ENCODE measurements around the gene SP140. TPM values are rescaled to one million over a fixed set of nuclear protein-coding genes. Genes with fewer than 3 reads are reported as not detected.

SP140 gene
- total RNA-seq, 1 experiment from 2014 or later: 1.1 TPM

GRCh38 chr2:230208576-230208975 is 17.0 kb upstream of the SP140 start:
- CTCF ChIA-PET: no interaction called here
- intact Hi-C loops (cut with micrococcal nuclease; ENCODE audit: unreplicated experiment): no loop called here
- Histone ChIP-seq H3K4me3 (ENCODE audit: low read depth in 2 of 2, low read length in 2 of 2) (no peak overlapping the region), H3K4me1 (ENCODE audit: control insufficient read depth, insufficient read depth, low read length) (no peaks in the 10 kb centered on the region), H3K27ac (ENCODE audit: low read length) (no peak overlapping the region), H3K36me3 (ENCODE audit: control insufficient read depth, insufficient read depth, low read length) (no peaks in the 10 kb centered on the region; the same call in 1 of the 2 replicates), H3K27me3 (ENCODE audit: control insufficient read depth, insufficient read depth, low read length) (no peaks in the 10 kb centered on the region), H3K9me3 (ENCODE audit: control insufficient read depth, insufficient read depth, low read depth, low read length) (no peaks in the 10 kb centered on the region)
- DNase-seq (ENCODE audit: low read depth, low spot score) (no peak), ATAC-seq (no peak)
- no TSS peak for BruUV-seq (replicated peaks)
- in situ Hi-C loops (cut with HindIII; ENCODE audit: low pct_unique_long_range_greater_than_20kb, low sequenced_read_pairs): no loop called here
- TF ChIP-seq CTCF (IDR thresholded peaks at IDR 0.05): no peak
- TF ChIP-seq POLR2AphosphoS5 (IDR thresholded peaks at IDR 0.05; ENCODE audit: low read depth, low read length): no peak
- TF ChIP-seq, protein P1, sequence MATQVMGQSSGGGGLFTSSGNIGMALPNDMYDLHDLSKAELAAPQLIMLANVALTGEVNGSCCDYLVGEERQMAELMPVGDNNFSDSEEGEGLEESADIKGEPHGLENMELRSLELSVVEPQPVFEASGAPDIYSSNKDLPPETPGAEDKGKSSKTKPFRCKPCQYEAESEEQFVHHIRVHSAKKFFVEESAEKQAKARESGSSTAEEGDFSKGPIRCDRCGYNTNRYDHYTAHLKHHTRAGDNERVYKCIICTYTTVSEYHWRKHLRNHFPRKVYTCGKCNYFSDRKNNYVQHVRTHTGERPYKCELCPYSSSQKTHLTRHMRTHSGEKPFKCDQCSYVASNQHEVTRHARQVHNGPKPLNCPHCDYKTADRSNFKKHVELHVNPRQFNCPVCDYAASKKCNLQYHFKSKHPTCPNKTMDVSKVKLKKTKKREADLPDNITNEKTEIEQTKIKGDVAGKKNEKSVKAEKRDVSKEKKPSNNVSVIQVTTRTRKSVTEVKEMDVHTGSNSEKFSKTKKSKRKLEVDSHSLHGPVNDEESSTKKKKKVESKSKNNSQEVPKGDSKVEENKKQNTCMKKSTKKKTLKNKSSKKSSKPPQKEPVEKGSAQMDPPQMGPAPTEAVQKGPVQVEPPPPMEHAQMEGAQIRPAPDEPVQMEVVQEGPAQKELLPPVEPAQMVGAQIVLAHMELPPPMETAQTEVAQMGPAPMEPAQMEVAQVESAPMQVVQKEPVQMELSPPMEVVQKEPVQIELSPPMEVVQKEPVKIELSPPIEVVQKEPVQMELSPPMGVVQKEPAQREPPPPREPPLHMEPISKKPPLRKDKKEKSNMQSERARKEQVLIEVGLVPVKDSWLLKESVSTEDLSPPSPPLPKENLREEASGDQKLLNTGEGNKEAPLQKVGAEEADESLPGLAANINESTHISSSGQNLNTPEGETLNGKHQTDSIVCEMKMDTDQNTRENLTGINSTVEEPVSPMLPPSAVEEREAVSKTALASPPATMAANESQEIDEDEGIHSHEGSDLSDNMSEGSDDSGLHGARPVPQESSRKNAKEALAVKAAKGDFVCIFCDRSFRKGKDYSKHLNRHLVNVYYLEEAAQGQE (IDR thresholded peaks at IDR 0.05; ENCODE audit: insufficient read depth in 1 of 2, low read depth in 2 of 2, low read length in 1 of 2): no peak
- no peak for TF ChIP-seq SIN3A (IDR thresholded peaks at IDR 0.05; ENCODE audit: borderline replicate concordance, insufficient read depth, low read depth, low read length)
- TF ChIP-seq TCF7L2 (IDR thresholded peaks at IDR 0.05; ENCODE audit: low read depth, low read length): no peak
- POLR2A ChIA-PET: no interaction called here

- POLR2A ChIA-PET: no interaction called here
- in situ Hi-C loops (cut with HindIII; ENCODE audit: low pct_unique_long_range_greater_than_20kb, low sequenced_read_pairs): no loop called here
- CTCF ChIA-PET: no interaction called here
- no TSS peak for BruUV-seq (replicated peaks)
- no peaks in the 10 kb centered on the region for H3K9me3 ChIP-seq (ENCODE audit: control insufficient read depth, insufficient read depth, low read depth, low read length)
- no peak overlapping the region for H3K4me3 ChIP-seq (ENCODE audit: low read depth in 2 of 2, low read length in 2 of 2)
- H3K27ac ChIP-seq (ENCODE audit: low read length): no peak overlapping the region
- no peaks in the 10 kb centered on the region; the same call in 1 of the 2 replicates for H3K36me3 ChIP-seq (ENCODE audit: control insufficient read depth, insufficient read depth, low read length)
- DNase-seq (ENCODE audit: low read depth, low spot score) (no peak), ATAC-seq (no peak)
- H3K4me1 ChIP-seq (ENCODE audit: control insufficient read depth, insufficient read depth, low read length): no peaks in the 10 kb centered on the region
- H3K27me3 ChIP-seq (ENCODE audit: control insufficient read depth, insufficient read depth, low read length): no peaks in the 10 kb centered on the region
- intact Hi-C loops (cut with micrococcal nuclease; ENCODE audit: unreplicated experiment): no loop called here
- TF ChIP-seq CTCF (IDR thresholded peaks at IDR 0.05) (no peak), SIN3A (IDR thresholded peaks at IDR 0.05; ENCODE audit: borderline replicate concordance, insufficient read depth, low read depth, low read length) (no peak), TCF7L2 (IDR thresholded peaks at IDR 0.05; ENCODE audit: low read depth, low read length) (no peak), POLR2AphosphoS5 (IDR thresholded peaks at IDR 0.05; ENCODE audit: low read depth, low read length) (no peak)
- TF ChIP-seq, protein P1 (IDR thresholded peaks at IDR 0.05; ENCODE audit: insufficient read depth in 1 of 2, low read depth in 2 of 2, low read length in 1 of 2): no peak
Observed at GRCh38 chr2:230209422-230210051, 16.0 kb upstream of the SP140 start.
